HL-60/S4 treated with phorbol 12-myristate 13-acetate at 8.2 ng/mL for 4 days and 3 days (cell line): Measurements from ENCODE around the gene SMARCC1.
"Not testable (repeated sequence)": the region's sequence is repeated elsewhere in the genome, so short reads cannot be mapped to it uniquely, and the experiment has no call there.

Experiments
- in situ Hi-C: fragments of 300-500 bp; cut with MboI; formaldehyde crosslinking; loops from 2 replicates; pipeline ENCODE4 v1.15.0; 2022; ENCODE audit warnings: low sequenced_read_pairs

SMARCC1 gene

DNA sequence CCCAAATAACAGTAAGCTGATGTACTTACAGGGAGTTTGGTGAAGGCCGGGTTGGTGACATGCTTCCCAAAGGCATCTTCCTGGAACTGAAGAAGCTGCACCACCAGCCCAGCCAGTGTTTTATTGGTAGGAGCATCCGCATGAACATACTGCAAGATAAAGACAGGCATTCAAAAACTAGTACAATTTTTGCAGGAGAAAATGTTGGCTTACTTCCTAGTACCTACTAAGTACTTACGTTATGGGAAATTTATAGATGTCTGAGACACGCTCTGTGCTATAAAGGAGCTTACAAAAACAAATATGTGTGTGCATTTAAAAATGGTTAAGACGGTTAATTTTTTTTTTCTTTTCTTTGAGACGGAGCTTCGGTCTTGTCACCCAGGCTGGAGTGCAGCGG lies 8.9 kb downstream of the SMARCC1 start:
- in situ Hi-C loops = no loop called here

DNA sequence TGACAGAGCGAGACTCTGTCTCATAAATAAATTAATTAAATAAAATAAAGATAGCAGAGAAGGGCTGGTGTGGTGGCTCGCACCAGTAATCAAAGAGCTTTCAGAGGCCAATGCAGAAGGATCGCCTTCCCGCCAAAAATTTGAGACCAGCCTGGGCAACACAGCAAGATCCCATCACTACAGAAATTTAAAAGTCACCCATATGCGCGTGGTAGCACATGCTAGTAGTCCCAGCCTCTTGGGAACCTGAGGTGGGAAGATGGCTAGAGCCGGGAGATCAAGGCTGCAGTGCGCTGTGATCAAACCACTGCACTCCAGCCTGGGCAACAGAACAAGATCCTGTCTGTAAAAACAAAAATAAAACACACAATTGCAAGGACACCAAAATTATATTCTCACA lies 9.6 kb downstream of the SMARCC1 start:
- in situ Hi-C loops = no loop called here

- in situ Hi-C loops = no loop called here
Measured at GRCh38 chr3:47766186-47766585, 15.5 kb downstream of the SMARCC1 start.

DNA sequence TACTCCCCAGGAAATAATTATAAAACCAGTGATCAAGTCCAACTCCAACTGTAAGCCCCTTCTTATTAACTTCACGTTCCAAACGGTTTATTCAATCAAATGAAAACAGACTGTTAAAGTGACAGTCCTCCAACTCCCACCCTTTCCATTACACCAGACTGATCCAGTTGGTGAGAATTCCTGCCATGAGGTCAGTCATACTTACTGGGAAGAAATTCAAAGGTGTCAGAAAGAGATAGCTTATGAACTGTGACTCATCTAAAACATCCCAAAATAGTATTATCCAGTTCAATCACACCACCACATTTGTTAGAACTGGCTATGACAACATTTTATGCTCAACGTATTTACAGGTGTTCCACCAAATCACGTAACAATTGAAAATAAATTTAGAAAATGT lies 19.5 kb downstream of the SMARCC1 start:
- in situ Hi-C loops = no loop called here

GRCh38 chr3:47761046-47761445 lies 20.6 kb downstream of the SMARCC1 start:
- in situ Hi-C loops = no loop called here

- in situ Hi-C loops = not testable (repeated sequence)
Measured at GRCh38 chr3:47760207-47760606, 21.5 kb downstream of the SMARCC1 start.

DNA sequence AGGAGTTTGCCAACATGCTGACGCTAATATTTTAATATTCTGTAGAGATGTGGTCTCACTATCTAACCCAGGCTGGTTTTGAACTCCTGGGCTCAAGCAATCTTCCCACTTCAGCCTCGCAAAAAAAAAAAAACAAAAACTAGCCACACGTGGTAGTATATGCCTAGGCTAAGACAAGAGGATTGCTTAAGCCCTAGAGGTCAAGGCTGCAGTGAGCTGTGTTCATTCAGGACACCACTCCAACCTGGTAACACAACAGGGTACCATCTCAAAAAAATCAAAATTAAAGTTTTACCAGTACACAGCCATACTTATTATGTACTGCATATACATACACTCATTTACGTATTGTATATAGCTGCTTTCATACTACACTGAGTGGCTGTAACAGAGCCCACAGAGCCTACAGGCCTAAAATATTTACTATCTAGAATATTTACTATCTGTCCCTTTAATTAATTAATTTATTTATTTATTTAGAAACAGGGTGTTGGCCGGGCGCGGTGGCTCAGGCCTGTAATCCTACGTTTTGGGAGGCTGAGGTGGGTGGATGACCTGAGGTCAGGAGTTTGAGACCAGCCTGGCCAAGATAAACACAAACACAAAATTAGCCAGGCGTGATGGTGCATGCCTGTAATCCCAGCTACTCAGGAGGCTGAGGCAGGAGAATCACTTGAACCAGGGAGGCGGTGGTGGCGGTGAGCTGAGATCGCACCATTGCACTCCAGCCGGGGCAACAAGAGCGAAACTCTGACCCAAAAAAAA lies 23.2 kb downstream of the SMARCC1 start:
- in situ Hi-C loops = no loop called here

DNA sequence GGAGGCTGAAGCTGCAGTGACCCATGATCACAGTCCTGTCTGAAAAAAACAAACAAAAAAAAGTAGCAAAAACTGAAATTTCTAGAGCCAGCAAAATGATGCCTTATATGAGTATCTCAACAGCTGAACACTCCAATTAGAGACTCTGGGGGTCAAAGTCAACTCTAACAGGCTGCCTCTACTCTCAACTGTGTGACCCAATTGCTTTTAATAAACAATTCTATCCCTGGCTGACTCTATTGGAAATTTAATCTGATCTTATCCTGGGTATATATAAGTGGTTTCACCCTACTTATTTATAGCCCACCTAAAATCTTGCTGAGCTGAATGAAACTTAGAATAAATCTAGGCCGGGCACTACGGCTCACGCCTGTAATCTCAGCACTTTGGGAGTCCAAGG lies 29.0 kb downstream of the SMARCC1 start:
- in situ Hi-C loops = no loop called here

DNA sequence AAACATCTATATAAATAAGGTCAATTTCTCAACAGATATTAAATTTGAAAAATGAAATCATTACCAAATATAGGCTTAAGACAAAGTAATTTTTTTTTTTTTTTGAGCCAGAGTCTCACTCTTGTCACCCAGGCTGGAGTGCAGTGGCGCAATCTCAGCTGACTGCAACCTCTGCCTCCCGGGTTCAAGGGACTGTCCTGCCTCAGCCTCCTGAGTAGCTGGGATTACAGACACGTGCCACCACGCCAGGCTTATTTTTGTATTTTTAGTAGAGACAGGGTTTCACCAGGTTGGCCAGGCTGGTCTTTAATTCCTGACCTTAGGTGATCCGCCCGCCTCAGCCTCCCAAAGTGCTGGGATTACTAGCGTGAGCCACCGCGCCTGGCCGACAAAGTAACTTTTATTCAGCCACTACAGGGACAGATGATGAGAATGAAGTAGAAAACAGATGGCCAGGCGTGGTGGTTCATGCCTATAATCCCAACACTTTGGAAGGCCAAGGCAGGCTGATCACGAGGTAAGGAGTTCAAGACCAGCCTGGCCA lies 30.8 kb downstream of the SMARCC1 start:
- in situ Hi-C loops = not testable (repeated sequence)

DNA sequence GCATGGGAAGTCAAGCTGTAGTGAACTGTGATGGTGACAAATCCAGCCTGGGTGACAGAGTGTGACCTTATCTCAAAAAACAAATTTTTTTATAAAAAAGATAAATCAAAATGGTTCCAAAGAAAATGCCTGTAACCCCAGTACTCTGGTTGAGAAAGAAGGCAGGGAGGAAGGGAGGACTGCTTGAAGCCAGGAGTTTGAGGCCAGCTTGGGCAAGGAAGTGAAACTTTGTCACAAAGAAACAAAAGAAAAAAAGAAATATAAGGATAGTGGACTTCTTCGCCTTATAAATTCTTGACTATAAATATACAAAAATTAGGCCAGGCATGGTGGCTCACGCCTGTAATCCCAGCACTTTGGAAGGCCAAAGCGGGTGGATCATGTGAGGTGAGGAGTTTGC lies 34.1 kb downstream of the SMARCC1 start:
- in situ Hi-C loops = no loop called here

GRCh38 chr3:47746264-47746663 lies 35.4 kb downstream of the SMARCC1 start:
- in situ Hi-C loops = no loop called here

GRCh38 chr3:47743855-47744254 lies 37.8 kb downstream of the SMARCC1 start:
- in situ Hi-C loops = no loop called here

- in situ Hi-C loops = not testable (repeated sequence)
Measured at GRCh38 chr3:47743352-47743751, 38.3 kb downstream of the SMARCC1 start.

- in situ Hi-C loops = no loop called here
Measured at GRCh38 chr3:47741925-47742324, 39.8 kb downstream of the SMARCC1 start.

GRCh38 chr3:47732143-47732542 lies 49.5 kb downstream of the SMARCC1 start:
- in situ Hi-C loops = no loop called here

DNA sequence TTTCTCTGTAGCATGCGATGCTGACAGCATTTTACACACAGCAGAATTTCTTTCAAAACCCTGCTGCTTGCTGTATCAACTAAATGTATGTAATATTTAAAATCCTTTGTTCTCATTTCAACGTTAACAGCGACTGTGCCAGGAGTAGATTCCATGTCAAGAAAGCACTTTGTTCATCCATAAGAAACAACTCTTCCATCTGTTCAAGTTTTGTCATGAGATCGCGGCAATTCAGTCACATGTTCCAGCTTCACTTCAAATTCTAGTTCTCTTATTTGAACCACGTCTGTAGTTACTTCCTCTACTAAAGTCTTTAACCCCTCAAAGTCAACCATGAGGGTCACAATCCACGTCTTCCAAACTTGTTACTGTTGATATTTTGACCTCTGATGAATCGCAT lies 50.6 kb downstream of the SMARCC1 start:
- in situ Hi-C loops = no loop called here

- in situ Hi-C loops = no loop called here
Measured at GRCh38 chr3:47722859-47723258, 58.8 kb downstream of the SMARCC1 start.

DNA sequence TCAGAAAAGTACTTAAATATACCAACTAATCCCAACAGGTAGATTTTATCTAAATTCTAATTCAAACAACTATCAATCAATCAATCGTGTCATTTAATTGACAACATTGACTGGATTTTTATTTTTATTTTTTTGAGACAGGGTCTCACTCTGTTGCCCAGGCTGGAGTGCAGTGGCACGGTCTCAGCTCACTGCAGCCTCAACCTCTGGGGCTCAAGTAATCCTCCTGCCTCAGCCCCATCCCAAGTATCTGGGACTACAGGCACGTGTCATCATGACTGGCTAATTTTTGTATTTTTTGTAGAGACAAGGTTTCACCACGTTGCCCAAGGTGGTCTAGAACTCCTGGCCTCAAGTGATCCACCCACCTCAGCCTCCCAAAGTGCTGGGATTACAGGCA lies 64.2 kb downstream of the SMARCC1 start:
- in situ Hi-C loops = not testable (repeated sequence)

GRCh38 chr3:47716656-47717055 lies 65.0 kb downstream of the SMARCC1 start:
- in situ Hi-C loops = no loop called here

DNA sequence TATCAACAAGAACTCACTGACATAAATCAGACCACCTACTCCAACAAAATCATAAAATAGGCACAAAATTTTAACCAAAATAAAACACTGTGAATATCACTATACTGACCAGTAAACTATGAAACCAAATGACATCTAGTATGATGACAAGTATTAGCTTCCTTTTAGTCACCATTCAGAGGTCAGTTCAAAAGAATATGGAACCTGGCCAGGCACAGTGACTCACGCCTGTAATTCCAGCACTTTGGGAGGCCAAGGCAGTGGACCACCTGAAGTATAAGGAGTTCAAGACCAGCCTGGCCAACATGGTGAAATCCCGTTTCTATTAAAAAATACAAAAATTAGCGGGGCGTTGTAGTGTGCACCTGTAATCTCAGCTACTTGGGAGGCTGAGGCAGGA lies 65.8 kb downstream of the SMARCC1 start:
- in situ Hi-C loops = no loop called here

GRCh38 chr3:47714606-47715005 lies 67.1 kb downstream of the SMARCC1 start:
- in situ Hi-C loops = no loop called here

GRCh38 chr3:47713655-47714054 lies 68.0 kb downstream of the SMARCC1 start:
- in situ Hi-C loops = no loop called here

DNA sequence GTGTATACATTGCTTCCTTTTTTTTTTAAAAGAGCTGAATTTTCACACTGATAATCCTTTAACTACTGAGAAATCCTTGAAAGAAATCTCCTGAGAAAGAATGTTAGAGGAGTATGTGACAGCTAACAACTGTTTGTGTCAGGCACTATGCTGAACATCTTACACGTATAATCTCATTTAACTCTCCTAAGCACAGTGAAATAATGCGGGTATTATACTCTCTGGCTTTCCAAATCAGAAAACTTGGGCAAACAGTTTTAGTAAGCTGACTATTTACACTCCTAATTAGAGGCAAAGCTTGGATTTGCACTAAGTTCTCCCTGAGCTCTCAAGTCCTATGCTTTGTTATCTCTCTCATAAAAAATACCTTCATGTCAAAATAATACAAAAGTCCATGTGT lies 69.3 kb downstream of the SMARCC1 start:
- in situ Hi-C loops = no loop called here
